IMR-90 (cell line): ENCODE measurements around the gene FMNL1. TPM values are rescaled to one million over a fixed set of nuclear protein-coding genes. Genes with fewer than 3 reads are reported as not detected.

Source experiments
- ATAC-seq: fragments of 200-7000 bp; cut with Tn5 transposase; 2 replicates; pipeline ENCODE4 v1.9.1; 2020; ENCODE audit warnings: low read depth, mild to moderate bottlenecking, moderate library complexity
- BruUV-seq: library from RNA; stranded (reverse); fragments of 400-500 nt; replicated peaks from 2 replicates; lab custom pipeline; 2021; lab: Mats Ljungman, UMichigan
- CTCF ChIA-PET: fragments of 300-600 bp; formaldehyde crosslinking; extraction: SDS; loops from one replicate; lab custom pipeline; 2021; ENCODE audit warnings: antibody characterized with exemption; lab: Yijun Ruan, JAX
- POLR2A ChIA-PET: fragments of 300-600 bp; sonication (Branson Sonifier 250); formaldehyde crosslinking; loops from one replicate; lab custom pipeline; 2022; ENCODE audit warnings: antibody characterized with exemption; ENCODE audit not compliant: unreplicated experiment; lab: Charles Lee
- DNase-seq: peaks from one replicate; pipeline ENCODE4 v3.0.0; 2013
- H2AFZ ChIP-seq: replicated peaks from 2 replicates; pipeline ENCODE3; 2013; ENCODE audit warnings: low read length, mild to moderate bottlenecking; ENCODE audit not compliant: poor library complexity
- H2AK5ac ChIP-seq: 2 replicates; pipeline ENCODE4 v1.6.1; 2013; ENCODE audit warnings: low read depth, low read length, inconsistent platforms
- H2AK9ac ChIP-seq: replicated peaks from 2 replicates; pipeline ENCODE3; 2013; ENCODE audit warnings: mild to moderate bottlenecking, low read depth, low read length, moderate library complexity; ENCODE audit not compliant: poor library complexity
- H2BK120ac ChIP-seq: 2 replicates; pipeline ENCODE4 v1.6.1; 2013; ENCODE audit warnings: low read depth, low read length, inconsistent platforms
- H2BK15ac ChIP-seq: 3 replicates; pipeline ENCODE4 v1.6.1; 2013; ENCODE audit warnings: low read depth, low read length, inconsistent platforms
- H2BK20ac ChIP-seq: 2 replicates; pipeline ENCODE4 v1.6.1; 2013; ENCODE audit warnings: low read depth, mild to moderate bottlenecking, inconsistent platforms, low read length, moderate library complexity
- H2BK5ac ChIP-seq: 2 replicates; pipeline ENCODE4 v1.6.1; 2013; ENCODE audit warnings: mild to moderate bottlenecking, low read depth, low read length, inconsistent platforms; ENCODE audit not compliant: poor library complexity, severe bottlenecking
- H3K14ac ChIP-seq: replicated peaks from 2 replicates; pipeline ENCODE4 v1.6.1; 2013; ENCODE audit warnings: low read depth, low read length, inconsistent platforms
- H3K18ac ChIP-seq: 2 replicates; pipeline ENCODE4 v1.6.1; 2013; ENCODE audit warnings: low read depth, low read length, control low read depth
- H3K23ac ChIP-seq: 2 replicates; pipeline ENCODE4 v1.6.1; 2013; ENCODE audit warnings: low read depth, low read length, inconsistent platforms
- H3K27ac ChIP-seq: 2 replicates; pipeline ENCODE4 v1.5.1; 2013; ENCODE audit warnings: mild to moderate bottlenecking, control low read depth, low read length; ENCODE audit not compliant: insufficient read depth
- H3K27me3 ChIP-seq: 2 replicates; pipeline ENCODE4 v1.6.1; 2013; ENCODE audit warnings: low read length; ENCODE audit not compliant: control insufficient read depth, insufficient read depth
- H3K36me3 ChIP-seq: 2 replicates; pipeline ENCODE4 v1.6.1; 2013; ENCODE audit warnings: low read length, mixed read lengths; ENCODE audit not compliant: control insufficient read depth, insufficient read depth
- H3K4ac ChIP-seq: 2 replicates; pipeline ENCODE4 v1.6.1; 2013; ENCODE audit warnings: low read depth, low read length, inconsistent platforms
- H3K4me1 ChIP-seq: 2 replicates; pipeline ENCODE4 v1.6.1; 2013; ENCODE audit warnings: low read length, mixed read lengths; ENCODE audit not compliant: control insufficient read depth, insufficient read depth
- H3K4me2 ChIP-seq: 2 replicates; pipeline ENCODE4 v1.6.1; 2013; ENCODE audit warnings: low read depth, mild to moderate bottlenecking, control low read depth, low read length, moderate library complexity
- H3K4me3 ChIP-seq: 2 replicates; pipeline ENCODE4 v1.5.1; 2013; ENCODE audit warnings: low read depth, mild to moderate bottlenecking, control low read depth, low read length, moderate library complexity; ENCODE audit not compliant: insufficient read depth
- H3K56ac ChIP-seq: 2 replicates; pipeline ENCODE4 v1.6.1; 2013; ENCODE audit warnings: low read length, inconsistent platforms; ENCODE audit not compliant: insufficient read depth; ENCODE audit errors: extremely low read depth
- H3K79me1 ChIP-seq, 2 experiments: 2 replicates each; pipeline ENCODE4 v1.6.1; 2013; ENCODE audit warnings: low read length in 2 of 2, inconsistent platforms in 1 of 2, low read depth in 1 of 2
- H3K9ac ChIP-seq: 2 replicates; pipeline ENCODE4 v1.6.1; 2013; ENCODE audit warnings: low read depth, low read length, control low read depth
- H3K9me1 ChIP-seq: 2 replicates; pipeline ENCODE4 v1.6.1; 2013; ENCODE audit warnings: low read length, inconsistent platforms; ENCODE audit not compliant: insufficient read depth
- H3K9me3 ChIP-seq: 2 replicates; pipeline ENCODE4 v1.6.1; 2013; ENCODE audit warnings: low read length; ENCODE audit not compliant: control insufficient read depth, insufficient read depth
- H4K20me1 ChIP-seq: 2 replicates; pipeline ENCODE4 v1.6.1; 2013; ENCODE audit warnings: low read length, inconsistent platforms; ENCODE audit not compliant: insufficient read depth
- H4K5ac ChIP-seq: 2 replicates; pipeline ENCODE4 v1.6.1; 2013; ENCODE audit warnings: mild to moderate bottlenecking, low read depth, low read length, control low read depth
- H4K8ac ChIP-seq, 2 experiments: 2 replicates each; pipeline ENCODE4 v1.6.1; 2013; ENCODE audit warnings: low read depth in 2 of 2, low read length in 2 of 2, control low read depth in 1 of 2, inconsistent platforms in 1 of 2
- H4K91ac ChIP-seq: 2 replicates; pipeline ENCODE4 v1.6.1; 2013; ENCODE audit warnings: low read depth, low read length, inconsistent platforms; ENCODE audit not compliant: insufficient read depth
- CEBPB ChIP-seq: IDR thresholded peaks from 2 replicates; pipeline ENCODE4 v1.6.1; 2012; ENCODE audit warnings: low read depth, low read length, improper control_type of control experiment
- ELK1 ChIP-seq: fragments of 150-350 bp; IDR thresholded peaks from 2 replicates; pipeline ENCODE4 v1.6.1; 2016; ENCODE audit warnings: low read depth, mild to moderate bottlenecking, low read length, moderate library complexity, borderline replicate concordance
- FOS ChIP-seq: fragments of 150-350 bp; IDR thresholded peaks from 2 replicates; pipeline ENCODE4 v1.6.1; 2016; ENCODE audit warnings: low read depth, low read length
- NFE2L2 ChIP-seq: fragments of 150-350 bp; IDR thresholded peaks from 2 replicates; pipeline ENCODE4 v1.6.1; 2016; ENCODE audit warnings: low read depth, mild to moderate bottlenecking, low read length
- RAD21 ChIP-seq: IDR thresholded peaks from 2 replicates; pipeline ENCODE4 v1.6.1; 2012; ENCODE audit warnings: low read length, improper control_type of control experiment
- SMC3 ChIP-seq: fragments of 150-350 bp; IDR thresholded peaks from 2 replicates; pipeline ENCODE4 v1.6.1; 2016; ENCODE audit warnings: low read depth, mild to moderate bottlenecking, antibody characterized with exemption, low read length, moderate library complexity
- WGBS, 2 experiments: methylation state at CpG; one replicate each; pipeline versions ENCODE4 v1.1.5 to v1.1.7; 2013; ENCODE audit warnings: missing lambda C conversion rate in 2 of 2; ENCODE audit not compliant: insufficient read length in 1 of 2; ENCODE audit errors: extremely low coverage in 2 of 2; 5-methylcytosine and 5-hydroxymethylcytosine counted together
- dilution Hi-C: fragments of 300-500 bp; cut with HindIII; formaldehyde crosslinking; loops from one replicate; pipeline ENCODE4 v1.14.3; 2018; ENCODE audit warnings: low sequenced_read_pairs; ENCODE audit not compliant: unreplicated experiment
- in situ Hi-C: fragments of 300-500 bp; cut with MboI; formaldehyde crosslinking; loops from 3 replicates; pipeline ENCODE4 v1.14.3; 2019; ENCODE audit warnings: low sequenced_read_pairs, inconsistent platforms, mixed read lengths
- intact Hi-C: fragments of 100-400 bp; cut with micrococcal nuclease; formaldehyde crosslinking; loops from 2 replicates; pipeline ENCODE4 v1.10.0; 2022
- polyA plus RNA-seq, 3 experiments: library from polyadenylated mRNA; depleted of rRNA; stranded (reverse); fragments of >200 nt; gene quantifications; 2 replicates each; pipeline ENCODE4 v1.2.3, GENCODE V29; 2012; ENCODE audit warnings: low replicate concordance in 1 of 3
- total RNA-seq: library from RNA; depleted of rRNA; stranded (reverse); fragments of >200 nt; gene quantifications from 2 replicates; pipeline ENCODE4 v1.2.3, GENCODE V29; 2012; rRNA removed

FMNL1 gene
- total and polyA plus RNA-seq, 2 of the 4 experiments (the other 2 are of a cell fraction): 0.36 to 2.3 TPM

DNA sequence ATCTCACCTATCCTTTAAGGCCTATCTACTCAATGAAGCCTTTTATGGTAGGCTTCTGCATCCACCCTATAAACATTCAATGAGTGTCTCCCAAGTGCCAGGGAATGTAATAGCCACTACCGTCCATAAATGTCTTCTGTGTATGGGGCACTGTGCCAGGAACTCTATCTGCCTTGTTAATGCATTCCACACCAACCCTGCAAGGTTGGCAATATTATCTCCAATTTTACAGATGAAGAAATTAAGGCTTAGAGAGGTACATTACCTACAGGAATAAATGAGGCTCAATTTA, 75.1 kb downstream of the FMNL1 start:
- Histone ChIP-seq H3K4me1 (peaks cover 38% of the 10 kb centered on the region), H4K91ac (no peak overlapping the region), H2AK5ac (peak overlapping the region; percentile 49; the same call in 1 of the 2 replicates), H2BK15ac (peak overlapping the region; percentile 16; the same call in 1 of the 3 replicates), H2BK20ac (peak overlapping the region; percentile 26; the same call in 1 of the 2 replicates), H3K9me3 (no peaks in the 10 kb centered on the region), H4K20me1 (peaks cover 75% of the 10 kb centered on the region), H3K27me3 (no peaks in the 10 kb centered on the region), H2BK5ac (peak overlapping the region; percentile 53), H2AFZ (no peak overlapping the region), H3K36me3 (peaks cover 8% of the 10 kb centered on the region; the same call in 1 of the 2 replicates), H3K56ac (no peak overlapping the region), H3K79me1 (peaks cover 51 to 85% of the 10 kb centered on the region in 2 experiments), H3K4ac (peak overlapping the region; percentile 64), H2AK9ac (no peak overlapping the region), H3K27ac (peak overlapping the region; percentile 33; the same call in 1 of the 2 replicates), H3K4me3 (no peak overlapping the region), H3K9ac (no peak overlapping the region), H4K5ac (no peak overlapping the region; the same call in 1 of the 2 replicates), H3K9me1 (peaks cover 51% of the 10 kb centered on the region), H4K8ac (no peak overlapping the region; a peak in 1 of 4 replicates), H2BK120ac (peak overlapping the region; percentile 33; the same call in 1 of the 2 replicates), H3K18ac (no peak overlapping the region), H3K23ac (no peak overlapping the region), H3K4me2 (no peak overlapping the region), H3K14ac (peak overlapping the region; percentile 50; the same call in 1 of the 2 replicates)
- intact Hi-C loops (no loop called here), in situ Hi-C loops (no loop called here), dilution Hi-C loops (no loop called here)
- no TSS peak for BruUV-seq
- POLR2A ChIA-PET: no interaction called here
- WGBS, 2 experiments: no CpG with 5 or more reads among the region's 1 CpG
- TF ChIP-seq SMC3 (no peak), CEBPB (no peak), ELK1 (no peak), FOS (no peak), NFE2L2 (no peak), RAD21 (no peak)
- ATAC-seq: no peak
- CTCF ChIA-PET: no interaction called here
- no peak for DNase-seq

Other genes with a start within 250 kb of the FMNL1 start
- 42.5 and 47.9 TPM in 2 replicates for gene DCAKD, start 170.3 kb upstream of the FMNL1 start, total RNA-seq
- gene DCAKD, start 170.3 kb upstream of the FMNL1 start, polyA plus RNA-seq (2012; rRNA removed): 31.3 and 32.3 TPM in 2 replicates
- gene NMT1, start 160.6 kb upstream of the FMNL1 start, total RNA-seq: 57.5 and 60.6 TPM in 2 replicates
- gene NMT1, start 160.6 kb upstream of the FMNL1 start, polyA plus RNA-seq (2012; rRNA removed): 36.0 and 38.0 TPM in 2 replicates
- gene PLCD3, start 89.4 kb upstream of the FMNL1 start, total RNA-seq: 5.3 and 5.6 TPM in 2 replicates
- 36.6 and 39.0 TPM in 2 replicates for gene PLCD3, start 89.4 kb upstream of the FMNL1 start, polyA plus RNA-seq (2012; rRNA removed)
- gene ACBD4, start 86.2 kb upstream of the FMNL1 start, total RNA-seq: 1.7 and 2.3 TPM in 2 replicates
- 5.7 and 6.1 TPM in 2 replicates for gene ACBD4, start 86.2 kb upstream of the FMNL1 start, polyA plus RNA-seq (2012; rRNA removed)
- 5.9 and 8.6 TPM in 2 replicates for gene HEXIM1, start 73.4 kb upstream of the FMNL1 start, total RNA-seq
- gene HEXIM1, start 73.4 kb upstream of the FMNL1 start, polyA plus RNA-seq (2012; rRNA removed): 14.5 TPM in 2 replicates
- 5.6 and 6.1 TPM in 2 replicates for gene HEXIM2, start 60.0 kb upstream of the FMNL1 start, total RNA-seq
- gene HEXIM2, start 60.0 kb upstream of the FMNL1 start, polyA plus RNA-seq (2012; rRNA removed): 4.5 TPM in 2 replicates
- gene SPATA32, start 40.2 kb downstream of the FMNL1 start, total RNA-seq: under 0.01 and 0.18 TPM in 2 replicates
- not detected in 2 replicates for gene SPATA32, start 40.2 kb downstream of the FMNL1 start, polyA plus RNA-seq (2012; rRNA removed)
- 3.6 and 4.1 TPM in 2 replicates for gene MAP3K14, start 95.1 kb downstream of the FMNL1 start, total RNA-seq
- 19.9 and 21.7 TPM in 2 replicates for gene MAP3K14, start 95.1 kb downstream of the FMNL1 start, polyA plus RNA-seq (2012; rRNA removed)
- under 0.01 and 0.56 TPM in 2 replicates for gene ARHGAP27, start 211.0 kb downstream of the FMNL1 start, total RNA-seq
- 0.89 and 1.9 TPM in 2 replicates for gene ARHGAP27, start 211.0 kb downstream of the FMNL1 start, polyA plus RNA-seq (2012; rRNA removed)